SU-DHL-6 (cell line): Measurements from ENCODE around the gene SRP14.

Experiments used
- EZH2phosphoT487 ChIP-seq: fragments of 200-600 bp; sonication (generic), shearing (Covaris generic); conservative IDR thresholded peaks from 2 replicates; pipeline ENCODE4 v1.6.1; 2018; ENCODE audit warnings: mild to moderate bottlenecking, antibody characterized with exemption, low read length, moderate library complexity, mixed read lengths
- TF ChIP-seq, protein P1 (sequence below): fragments of 200-600 bp; sonication (generic); IDR thresholded peaks from one replicate; pipeline ENCODE4 v1.5.1; 2017; ENCODE audit warnings: antibody characterized with exemption, mild to moderate bottlenecking, low read length, moderate library complexity; ENCODE audit not compliant: insufficient read depth, poor library complexity, severe bottlenecking

DNA sequence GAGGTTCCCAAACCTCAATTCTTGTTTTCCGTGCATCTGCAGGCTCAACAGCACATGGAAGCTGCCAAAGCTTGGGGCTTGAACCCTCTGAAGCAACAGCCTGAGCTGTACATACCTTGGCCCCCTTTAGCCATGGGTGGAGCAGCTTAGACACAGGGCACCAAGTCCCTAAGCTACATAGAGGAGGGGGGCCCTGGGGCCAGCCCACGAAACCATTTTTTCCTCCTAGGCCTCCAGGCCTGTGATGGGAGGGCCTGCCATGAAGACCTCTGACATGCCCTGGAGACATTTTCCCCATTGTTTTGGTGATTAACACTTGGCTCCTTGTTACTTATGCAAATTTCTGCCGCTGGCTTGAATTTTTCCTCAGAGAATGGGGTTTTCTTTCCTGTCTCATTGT is 24.6 kb downstream of the SRP14 start:
- TF ChIP-seq, protein P1, sequence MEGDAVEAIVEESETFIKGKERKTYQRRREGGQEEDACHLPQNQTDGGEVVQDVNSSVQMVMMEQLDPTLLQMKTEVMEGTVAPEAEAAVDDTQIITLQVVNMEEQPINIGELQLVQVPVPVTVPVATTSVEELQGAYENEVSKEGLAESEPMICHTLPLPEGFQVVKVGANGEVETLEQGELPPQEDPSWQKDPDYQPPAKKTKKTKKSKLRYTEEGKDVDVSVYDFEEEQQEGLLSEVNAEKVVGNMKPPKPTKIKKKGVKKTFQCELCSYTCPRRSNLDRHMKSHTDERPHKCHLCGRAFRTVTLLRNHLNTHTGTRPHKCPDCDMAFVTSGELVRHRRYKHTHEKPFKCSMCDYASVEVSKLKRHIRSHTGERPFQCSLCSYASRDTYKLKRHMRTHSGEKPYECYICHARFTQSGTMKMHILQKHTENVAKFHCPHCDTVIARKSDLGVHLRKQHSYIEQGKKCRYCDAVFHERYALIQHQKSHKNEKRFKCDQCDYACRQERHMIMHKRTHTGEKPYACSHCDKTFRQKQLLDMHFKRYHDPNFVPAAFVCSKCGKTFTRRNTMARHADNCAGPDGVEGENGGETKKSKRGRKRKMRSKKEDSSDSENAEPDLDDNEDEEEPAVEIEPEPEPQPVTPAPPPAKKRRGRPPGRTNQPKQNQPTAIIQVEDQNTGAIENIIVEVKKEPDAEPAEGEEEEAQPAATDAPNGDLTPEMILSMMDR = no peak
- TF ChIP-seq EZH2phosphoT487 = no peak
